Right forelimb (tissue), 1 donor: Measurements from ENCODE around the gene RBBP8NL.

Source experiments
- DNase-seq: peaks from one replicate; pipeline ENCODE4 v3.0.0-alpha.2; 2018

Gene RBBP8NL

DNA sequence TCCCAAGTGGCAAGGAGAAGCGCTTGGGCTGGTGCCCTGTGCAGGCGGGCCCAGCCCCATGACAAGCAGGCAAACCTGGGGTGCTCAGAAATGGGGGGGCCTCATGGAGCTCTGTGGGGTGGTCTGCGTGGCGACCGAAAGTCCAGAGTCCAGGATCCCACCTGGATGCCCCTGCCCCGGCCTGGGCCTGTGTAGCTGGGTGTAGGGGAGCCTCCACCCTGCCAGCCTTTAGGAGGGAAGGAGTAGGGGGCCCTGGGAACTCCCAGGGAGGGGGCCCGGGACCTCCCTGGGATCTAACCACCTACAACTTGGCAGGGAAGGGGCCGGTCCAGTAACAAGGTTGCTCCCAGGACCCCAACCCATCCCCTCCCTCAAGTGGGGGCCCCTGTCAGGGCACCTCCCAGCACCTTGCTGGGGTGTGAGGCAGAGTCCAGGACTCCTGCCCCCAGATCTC lies 55.7 kb downstream of the RBBP8NL start:
- DNase-seq: no peak

- DNase-seq: no peak
These were observed 56.3 kb downstream of the RBBP8NL start for GRCh38 chr20:62370807-62371587.

DNA sequence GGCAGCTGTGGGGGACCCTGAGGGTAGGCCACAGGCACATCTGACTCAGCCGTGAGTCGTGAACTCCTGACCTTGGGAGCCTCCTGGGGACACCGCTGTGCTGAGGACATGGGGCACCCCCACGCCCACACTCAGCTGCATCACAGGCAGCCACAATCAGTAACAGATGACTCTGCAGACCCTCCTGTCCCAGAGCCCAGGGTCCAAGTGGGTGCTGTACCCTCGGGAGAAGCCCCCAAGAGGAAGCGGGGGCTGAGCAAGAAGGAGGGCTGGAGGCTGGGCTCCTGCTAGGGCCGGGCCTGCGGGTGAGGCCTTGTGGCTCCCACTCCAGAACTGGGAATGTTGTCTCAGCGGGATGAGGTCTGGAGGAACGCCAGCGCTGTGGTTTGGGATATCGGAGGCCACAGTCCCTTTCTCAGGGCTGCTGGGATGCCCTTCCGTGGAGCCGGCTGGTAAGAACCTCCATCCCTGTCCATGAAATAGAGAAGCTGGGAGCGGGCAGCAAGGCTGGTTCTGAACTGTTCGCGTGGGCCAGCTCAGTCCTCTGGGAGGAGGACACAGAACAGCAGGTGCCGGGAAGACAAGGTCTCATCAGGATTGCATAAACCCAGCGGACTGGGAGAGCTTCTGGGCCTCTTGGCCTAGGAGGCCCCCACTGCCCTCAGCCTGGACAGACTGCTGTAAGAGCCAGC lies 57.1 kb downstream of the RBBP8NL start:
- no peak for DNase-seq

DNA sequence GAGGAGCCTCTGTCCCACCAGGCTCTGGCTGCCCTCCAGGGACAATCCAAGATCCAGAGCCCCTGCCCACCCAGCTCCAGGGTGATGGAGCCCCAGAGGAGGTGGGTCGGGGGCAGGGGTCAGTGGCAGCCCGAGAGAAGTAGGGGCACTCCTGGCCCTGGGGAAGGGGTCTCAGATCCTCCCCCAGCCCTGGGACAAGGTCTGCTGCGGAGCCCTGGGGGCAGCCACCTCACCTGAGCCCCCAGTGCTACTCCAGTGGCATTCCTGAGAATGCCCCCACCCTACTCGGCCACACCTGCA lies 57.6 kb downstream of the RBBP8NL start:
- DNase-seq: no peak

DNA sequence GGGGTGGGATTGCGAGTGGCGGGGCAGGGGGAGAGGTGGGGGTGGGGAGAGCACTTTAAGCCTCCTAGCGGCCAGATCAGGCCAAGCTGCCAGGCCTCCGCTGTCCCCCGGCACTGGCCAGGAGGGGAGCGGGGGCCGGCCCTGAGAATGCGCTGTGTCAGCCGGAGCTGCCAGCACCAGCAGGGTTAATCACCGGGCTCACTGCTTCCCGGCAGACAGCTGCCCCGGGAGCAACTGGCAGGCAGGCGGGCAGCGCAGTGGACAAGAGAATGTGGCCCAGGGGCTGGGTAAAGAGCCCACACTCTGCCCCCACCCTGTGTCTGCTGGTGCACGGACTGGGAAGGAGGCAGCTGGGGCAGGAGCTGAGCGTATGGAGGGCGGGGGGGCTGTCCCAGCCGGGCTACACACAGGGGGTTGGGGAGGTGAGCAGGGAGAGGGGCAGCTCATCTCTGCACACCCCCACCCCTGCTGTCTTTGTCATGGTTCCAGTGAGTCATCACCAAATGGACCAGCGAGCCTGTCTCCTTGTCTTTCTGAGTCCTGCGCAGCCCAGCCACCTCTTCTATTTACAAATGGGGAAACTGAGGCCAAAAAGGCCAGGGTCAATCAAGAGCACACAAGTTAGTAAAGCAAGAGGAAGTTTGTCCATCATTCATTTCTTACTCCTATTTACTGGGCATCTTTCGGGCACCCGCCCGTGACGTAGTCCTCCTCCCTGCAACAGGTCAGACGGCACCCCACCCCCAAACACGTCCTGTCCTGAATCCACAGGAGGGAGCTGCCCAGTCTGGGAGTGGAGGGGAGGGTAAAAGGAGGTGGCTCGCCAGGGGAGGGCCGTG lies 58.1 kb downstream of the RBBP8NL start:
- no peak for DNase-seq

DNA sequence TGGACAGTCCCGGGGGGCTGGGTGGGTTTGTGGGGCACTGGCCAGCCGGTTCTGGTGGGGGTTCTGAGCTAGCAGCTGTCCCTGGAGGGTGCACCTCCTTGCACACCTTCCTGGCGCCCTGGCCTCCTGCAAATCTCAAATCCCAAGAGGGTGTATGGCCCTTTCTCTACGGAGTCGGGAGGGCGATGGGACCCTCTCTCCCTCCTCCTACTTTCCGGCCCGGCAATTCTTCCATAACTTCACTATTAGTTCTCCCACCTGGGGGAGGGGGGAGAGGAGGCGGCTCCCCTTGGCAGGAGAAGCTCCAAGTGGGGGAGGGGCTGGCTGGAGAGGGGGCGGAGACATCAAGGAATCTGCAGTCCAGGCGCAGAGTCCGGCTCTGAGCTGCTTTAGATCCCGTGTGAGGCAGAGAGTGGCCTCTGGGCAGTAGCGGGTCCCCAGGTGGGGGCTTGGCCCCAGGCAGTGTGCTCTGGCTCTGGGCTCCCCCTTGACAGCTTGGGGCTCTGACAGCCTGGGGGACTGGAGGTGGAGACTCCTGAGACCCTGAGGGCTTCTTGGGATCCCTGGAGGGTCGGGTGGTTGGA lies 58.9 kb downstream of the RBBP8NL start:
- no peak for DNase-seq

- DNase-seq: no peak
These were observed 59.5 kb downstream of the RBBP8NL start for GRCh38 chr20:62367633-62368391.

DNA sequence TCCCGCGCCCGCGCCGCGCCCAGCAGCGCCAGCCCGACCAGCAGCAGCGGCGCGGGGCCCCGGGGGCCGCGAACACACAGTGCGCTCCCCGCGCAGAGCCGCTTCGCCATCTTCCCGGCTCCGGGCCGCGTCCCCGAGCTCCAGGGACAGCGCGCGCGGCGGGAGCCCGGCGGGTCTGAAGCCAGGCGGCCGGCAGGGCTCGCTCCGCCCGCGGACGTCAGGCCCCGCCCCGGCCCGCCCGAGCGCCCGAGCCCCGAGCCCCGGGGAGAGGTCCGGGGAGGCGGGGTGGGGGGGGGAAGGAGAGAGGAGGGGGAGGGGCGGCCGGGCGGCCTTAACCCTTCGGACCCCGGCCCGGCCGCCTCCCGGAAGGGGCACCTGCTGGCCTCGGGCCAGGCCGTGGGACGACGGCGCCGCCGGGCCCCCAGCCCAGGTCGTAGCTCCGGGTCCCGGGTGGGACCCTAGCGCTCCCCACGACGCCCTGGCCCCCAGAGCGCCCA lies 60.2 kb downstream of the RBBP8NL start, which contains the start of gene LAMA5:
TSS of gene LAMA5 (minus strand) at position 177 of the 497 bp plus-strand sequence. CDS start at position 110, 67 bp downstream.
- no peak for DNase-seq

- DNase-seq: no peak
These were observed 60.8 kb downstream of the RBBP8NL start for GRCh38 chr20:62366370-62367135.

DNA sequence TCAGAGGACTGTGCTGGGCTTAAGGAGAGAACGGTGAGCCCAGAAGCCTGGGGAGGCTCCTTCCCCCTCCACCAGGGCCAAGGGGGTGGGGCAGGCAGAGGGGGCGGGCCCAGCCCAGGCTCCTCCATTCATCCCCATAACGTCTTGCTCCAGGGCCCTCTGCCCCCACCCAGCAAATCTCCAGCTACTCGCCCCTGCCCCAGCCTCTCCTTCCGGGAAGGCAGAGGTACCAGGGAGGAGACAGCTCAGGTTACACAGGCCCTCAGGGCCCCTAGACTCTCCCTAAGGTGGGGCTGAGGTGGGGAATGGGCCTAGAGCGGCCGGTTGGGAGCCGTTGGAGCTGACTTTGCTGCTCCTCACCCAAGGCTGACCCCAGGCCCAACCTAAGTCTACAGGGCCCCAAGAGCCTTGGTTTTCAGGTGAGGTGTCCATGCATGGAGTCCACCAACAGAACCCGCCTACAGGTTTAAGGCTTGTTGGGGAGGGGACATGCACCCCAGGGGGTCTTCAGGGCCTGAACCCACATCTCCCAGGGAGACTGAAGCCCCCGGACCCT lies 61.4 kb downstream of the RBBP8NL start:
- DNase-seq: peak; percentile 44

DNA sequence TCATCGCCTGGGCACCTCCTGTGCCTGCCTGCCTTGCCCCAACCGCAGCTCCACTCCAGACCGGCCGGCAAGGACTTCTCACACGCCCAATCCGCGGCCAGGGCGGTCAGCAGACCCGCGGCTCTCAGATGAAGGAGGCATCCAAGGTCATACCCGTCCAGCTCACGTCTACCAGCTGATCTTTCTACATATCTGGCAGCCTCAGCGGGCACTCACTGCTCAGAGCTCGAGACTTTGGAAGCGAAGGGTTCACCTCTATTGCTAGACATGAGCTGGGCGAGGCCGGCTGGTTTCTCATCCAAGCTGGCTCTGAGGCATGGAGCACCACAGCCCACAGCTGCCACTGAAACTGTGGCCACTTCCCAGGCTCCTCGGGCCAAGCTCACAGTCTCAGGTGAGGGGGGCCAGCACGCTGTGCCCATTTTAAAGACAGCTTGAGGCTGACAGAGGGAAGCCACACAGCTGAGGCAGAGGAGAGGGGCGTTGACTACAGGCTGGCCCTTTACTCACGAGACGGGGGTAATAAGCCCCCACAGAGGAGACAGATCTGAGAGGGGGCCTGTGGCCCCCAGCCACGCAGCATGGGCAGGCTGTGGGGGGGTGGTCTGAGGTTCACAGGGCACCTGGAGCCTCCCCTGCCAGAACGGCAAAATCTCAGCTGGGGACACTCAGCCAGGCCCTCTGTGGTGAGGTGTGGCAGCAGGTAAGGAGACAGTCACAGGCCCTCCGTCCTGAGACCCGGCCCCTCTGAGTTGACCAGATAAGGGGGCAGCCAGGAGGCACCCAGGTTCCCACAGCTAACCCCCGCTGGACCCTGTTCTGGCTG lies 62.2 kb downstream of the RBBP8NL start:
- peak; percentile 45 for DNase-seq

- peak; percentile 41 for DNase-seq
These were observed 63.2 kb downstream of the RBBP8NL start for GRCh38 chr20:62363920-62364851.

DNA sequence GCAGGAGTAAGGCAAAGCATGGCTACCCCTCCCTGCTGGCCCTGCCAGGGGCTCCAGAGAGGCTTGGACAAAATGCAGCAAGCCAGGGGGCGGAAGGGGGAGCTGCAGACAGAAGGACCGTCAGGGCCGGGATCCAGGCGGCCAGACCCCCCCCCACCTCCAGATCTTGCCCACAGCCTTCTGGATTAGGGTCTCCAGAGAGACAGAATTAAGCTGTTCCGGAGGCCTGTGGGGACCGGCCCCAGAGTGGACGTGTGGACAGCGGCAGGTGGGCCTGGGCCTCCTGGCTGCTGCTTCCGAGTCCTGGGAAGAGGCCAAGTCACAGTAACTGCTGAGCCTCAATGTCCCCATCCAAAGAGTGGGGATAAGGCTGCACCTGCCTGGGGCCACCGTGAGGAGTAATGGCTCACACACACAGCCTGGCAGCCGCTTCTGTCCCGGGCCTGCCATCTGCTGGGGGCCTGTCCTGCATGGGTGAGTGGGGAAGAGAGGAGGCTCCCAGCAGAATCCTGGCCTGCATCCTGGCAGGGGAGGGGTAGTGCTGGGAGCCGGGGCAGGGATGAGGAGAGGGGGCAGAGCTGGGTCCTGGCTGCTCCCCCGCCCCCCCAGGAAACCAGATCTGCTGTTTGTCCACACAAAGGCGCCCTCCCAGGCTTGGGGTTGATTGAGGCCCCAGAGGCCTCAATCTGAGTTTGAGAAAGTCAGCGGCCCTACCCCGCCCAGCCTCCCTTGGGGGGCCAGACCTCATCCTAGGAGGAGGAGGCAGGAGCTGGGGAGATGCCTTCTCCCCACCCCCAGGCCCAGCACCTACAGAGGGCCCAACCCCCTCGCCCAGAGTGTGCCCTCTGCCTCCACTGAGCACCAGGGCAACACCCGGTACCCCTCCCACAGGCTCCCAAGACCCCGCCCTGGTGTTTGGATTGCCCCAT lies 64.1 kb downstream of the RBBP8NL start:
- DNase-seq: peak; percentile 51

DNA sequence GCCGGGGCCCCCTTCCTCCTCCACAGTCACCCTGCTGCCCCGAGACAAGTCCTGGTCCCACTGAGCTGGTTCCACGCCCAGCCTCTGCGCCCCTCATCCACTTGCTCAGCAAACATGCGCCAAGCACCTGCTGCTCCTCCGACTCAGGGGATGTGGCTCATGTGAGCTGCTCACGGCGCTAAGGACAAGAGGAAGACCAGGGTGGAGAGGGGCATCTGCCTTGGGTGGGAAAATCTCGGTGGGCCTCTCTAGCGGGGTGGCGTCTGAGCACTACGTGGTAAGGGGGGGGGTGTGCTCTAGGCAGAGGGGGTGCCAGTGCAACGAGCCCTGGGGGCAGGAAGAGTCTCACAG lies 64.8 kb downstream of the RBBP8NL start:
- peak; percentile 40 for DNase-seq

DNA sequence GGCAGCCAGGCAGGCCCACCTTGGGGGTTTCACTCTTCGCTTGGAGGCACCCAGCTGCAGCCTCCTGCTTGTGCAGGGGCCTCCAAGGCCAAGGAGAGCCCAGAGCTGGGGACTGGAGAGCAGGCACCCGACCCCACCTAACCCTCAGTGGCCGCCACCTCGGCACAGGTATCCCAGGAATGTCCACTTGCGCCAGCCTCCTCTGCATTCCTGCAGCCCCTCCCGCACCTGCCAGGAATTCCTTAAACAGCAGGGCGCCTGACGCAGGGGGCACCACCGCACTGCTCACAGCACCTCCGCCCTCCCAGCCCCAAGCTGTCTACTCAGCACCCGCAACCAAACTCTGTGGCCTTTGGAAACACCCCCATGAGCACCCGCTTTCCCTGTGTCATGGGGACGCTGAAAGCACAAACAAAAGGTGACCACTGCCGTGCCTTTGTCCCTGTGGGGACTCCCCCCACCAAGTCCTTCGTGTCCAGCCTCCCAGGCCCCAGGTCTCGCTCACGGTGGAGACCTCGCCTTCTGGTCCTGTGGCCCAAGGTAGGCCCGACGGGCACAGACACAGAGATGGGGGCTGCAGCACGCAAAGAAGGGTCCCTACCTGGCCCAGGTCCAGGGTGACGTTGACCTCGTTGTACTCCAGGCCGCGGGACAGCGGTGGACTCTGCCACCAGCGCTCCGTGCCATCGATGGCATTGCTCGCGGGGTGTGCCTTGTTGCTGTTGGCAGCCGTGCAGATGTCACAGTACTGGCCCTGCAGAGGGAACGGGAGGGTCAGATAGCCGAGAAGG lies 65.3 kb downstream of the RBBP8NL start:
- peak; percentile 37 for DNase-seq

DNA sequence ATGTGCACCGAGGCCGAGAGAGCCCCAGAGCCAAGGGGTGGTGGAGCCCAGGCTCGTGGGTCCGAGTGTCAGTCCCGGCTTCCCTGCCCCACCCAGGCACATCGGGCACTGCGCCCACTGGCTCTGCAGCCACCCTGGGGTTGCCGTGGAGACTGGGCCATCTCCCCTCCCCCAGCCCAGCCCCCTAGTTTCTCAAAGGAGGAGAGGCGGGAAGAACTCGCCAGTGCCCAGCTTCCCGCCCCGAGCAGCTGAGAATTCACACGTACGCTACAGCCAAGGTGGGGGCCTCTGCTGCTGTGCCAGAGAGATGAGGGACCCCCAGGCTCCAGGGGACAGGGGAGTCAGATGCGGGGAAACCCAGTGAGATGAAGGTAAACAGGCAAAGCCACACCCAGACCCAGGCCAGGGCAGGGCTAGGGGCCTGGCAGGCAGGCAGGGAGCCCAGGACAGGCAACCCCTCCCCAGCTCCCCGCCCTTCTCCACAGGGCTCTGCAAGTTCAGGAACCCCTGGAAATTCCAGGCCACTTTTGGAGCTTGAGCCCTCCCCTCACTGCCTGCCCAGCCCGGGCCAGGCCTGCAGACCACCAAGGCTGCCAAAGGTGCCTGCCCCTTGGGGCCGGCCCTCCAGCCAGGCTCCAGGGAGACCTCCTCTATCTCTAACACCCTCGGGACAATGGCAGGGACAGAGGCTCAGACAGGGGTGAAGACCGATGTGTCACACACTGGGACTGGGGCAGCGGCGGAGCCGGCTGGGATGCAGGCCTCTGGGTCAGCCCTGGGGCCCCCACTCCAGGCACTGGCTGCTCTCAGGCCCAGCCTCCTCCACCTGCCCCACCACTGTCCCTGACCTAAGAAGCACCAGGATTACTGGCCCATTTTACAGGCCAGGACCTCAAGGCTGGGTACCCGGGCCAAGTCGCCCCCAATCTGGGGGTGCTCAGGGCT lies 66.2 kb downstream of the RBBP8NL start:
- DNase-seq: peak; percentile 46
